ENCODE measurements around the gene ZDHHC16.

The ZDHHC16 gene

DNA sequence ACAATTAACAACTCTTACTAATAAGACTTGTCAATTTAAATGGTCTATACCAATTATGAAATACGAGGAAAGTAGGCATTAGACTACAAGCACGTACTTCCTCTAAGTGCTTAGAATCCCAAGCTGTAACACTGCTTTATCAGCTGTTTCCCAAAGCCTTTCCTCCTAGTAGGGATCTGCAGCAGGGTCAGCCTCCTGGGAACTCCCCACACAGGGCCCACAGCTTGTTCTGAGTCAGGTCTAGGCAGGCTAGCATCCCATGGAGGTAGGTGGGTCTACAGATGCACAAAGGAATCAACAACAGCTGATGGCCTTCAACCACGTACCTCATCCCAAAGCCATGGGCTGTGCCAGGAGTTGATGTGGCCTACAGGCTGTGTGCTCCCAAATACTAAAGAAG is 37.5 kb downstream of the ZDHHC16 start:
- in situ Hi-C loops (cut with HindIII; ENCODE audit: low pct_ligation_motif_present, low sequenced_read_pairs) = no loop called here
- no peak for DNase-seq

DNA sequence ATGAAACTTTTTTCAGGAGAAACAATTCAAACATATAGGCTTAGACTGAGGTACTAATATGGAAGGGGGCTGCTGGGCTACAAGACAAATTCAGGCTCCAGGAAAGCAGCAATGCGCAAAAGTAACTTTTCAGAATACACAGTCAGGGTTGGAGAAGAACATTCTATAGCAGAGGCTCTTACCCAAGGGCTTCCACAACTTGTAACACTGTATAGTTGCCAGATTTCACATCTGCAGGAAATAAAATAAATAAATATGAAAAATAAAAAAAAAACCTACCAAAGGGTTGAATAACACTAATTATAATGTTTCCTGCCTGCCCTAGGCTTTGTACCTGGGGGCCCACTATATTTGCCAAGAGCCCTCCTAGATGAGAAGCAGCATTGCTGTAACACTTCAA is 37.9 kb downstream of the ZDHHC16 start:
- Histone ChIP-seq H3K27ac (no peak overlapping the region), H3K4me3 (ENCODE audit: low read depth, low read length) (no peak overlapping the region), H3K36me3 (replicated peaks) (peaks cover 33% of the 10 kb centered on the region), H3K27me3 (replicated peaks) (no peaks in the 10 kb centered on the region)
- DNase-seq = no peak
- TF ChIP-seq, protein P1, sequence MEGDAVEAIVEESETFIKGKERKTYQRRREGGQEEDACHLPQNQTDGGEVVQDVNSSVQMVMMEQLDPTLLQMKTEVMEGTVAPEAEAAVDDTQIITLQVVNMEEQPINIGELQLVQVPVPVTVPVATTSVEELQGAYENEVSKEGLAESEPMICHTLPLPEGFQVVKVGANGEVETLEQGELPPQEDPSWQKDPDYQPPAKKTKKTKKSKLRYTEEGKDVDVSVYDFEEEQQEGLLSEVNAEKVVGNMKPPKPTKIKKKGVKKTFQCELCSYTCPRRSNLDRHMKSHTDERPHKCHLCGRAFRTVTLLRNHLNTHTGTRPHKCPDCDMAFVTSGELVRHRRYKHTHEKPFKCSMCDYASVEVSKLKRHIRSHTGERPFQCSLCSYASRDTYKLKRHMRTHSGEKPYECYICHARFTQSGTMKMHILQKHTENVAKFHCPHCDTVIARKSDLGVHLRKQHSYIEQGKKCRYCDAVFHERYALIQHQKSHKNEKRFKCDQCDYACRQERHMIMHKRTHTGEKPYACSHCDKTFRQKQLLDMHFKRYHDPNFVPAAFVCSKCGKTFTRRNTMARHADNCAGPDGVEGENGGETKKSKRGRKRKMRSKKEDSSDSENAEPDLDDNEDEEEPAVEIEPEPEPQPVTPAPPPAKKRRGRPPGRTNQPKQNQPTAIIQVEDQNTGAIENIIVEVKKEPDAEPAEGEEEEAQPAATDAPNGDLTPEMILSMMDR (IDR thresholded peaks at IDR 0.05; ENCODE audit: low read depth, low read length, missing control alignments) = no peak
- in situ Hi-C loops (cut with HindIII; ENCODE audit: low pct_ligation_motif_present, low sequenced_read_pairs) = no loop called here

More for the DNA sequence above, 37.5 kb downstream of the ZDHHC16 start:
- no peak overlapping the region for H3K27ac ChIP-seq
- TF ChIP-seq, protein P1 (IDR thresholded peaks at IDR 0.05; ENCODE audit: low read depth, low read length, missing control alignments) = no peak
- no peaks in the 10 kb centered on the region for H3K27me3 ChIP-seq (replicated peaks)
- H3K36me3 ChIP-seq (replicated peaks) = peaks cover 35% of the 10 kb centered on the region
- no peak overlapping the region for H3K4me3 ChIP-seq (ENCODE audit: low read depth, low read length)

- Histone ChIP-seq H3K27me3 (replicated peaks) (no peaks in the 10 kb centered on the region), H3K4me3 (ENCODE audit: low read depth, low read length) (no peak overlapping the region), H3K36me3 (replicated peaks) (peaks cover 16% of the 10 kb centered on the region), H3K27ac (no peak overlapping the region)
- TF ChIP-seq, protein P1 (IDR thresholded peaks at IDR 0.05; ENCODE audit: low read depth, low read length, missing control alignments) = no peak
- no peak for DNase-seq
- in situ Hi-C loops (cut with HindIII; ENCODE audit: low pct_ligation_motif_present, low sequenced_read_pairs) = no loop called here
Observed at GRCh38 chr10:97485647-97486281, 39.8 kb downstream of the ZDHHC16 start.

- H3K4me3 ChIP-seq (ENCODE audit: low read depth, low read length) = no peak overlapping the region
- no peak for DNase-seq
- H3K27me3 ChIP-seq (replicated peaks) = no peaks in the 10 kb centered on the region
- H3K27ac ChIP-seq = no peak overlapping the region
- in situ Hi-C loops (cut with HindIII; ENCODE audit: low pct_ligation_motif_present, low sequenced_read_pairs) = no loop called here
- H3K36me3 ChIP-seq (replicated peaks) = peaks cover 2% of the 10 kb centered on the region
- TF ChIP-seq, protein P1 (IDR thresholded peaks at IDR 0.05; ENCODE audit: low read depth, low read length, missing control alignments) = no peak
Observed at GRCh38 chr10:97490592-97490991, 44.6 kb downstream of the ZDHHC16 start.

GRCh38 chr10:97494151-97494550 is 48.2 kb downstream of the ZDHHC16 start:
- no peaks in the 10 kb centered on the region for H3K27me3 ChIP-seq (replicated peaks)
- no peak for DNase-seq
- no peaks in the 10 kb centered on the region for H3K36me3 ChIP-seq (replicated peaks)
- H3K4me3 ChIP-seq (ENCODE audit: low read depth, low read length) = no peak overlapping the region
- in situ Hi-C loops (cut with HindIII; ENCODE audit: low pct_ligation_motif_present, low sequenced_read_pairs) = no loop called here
- TF ChIP-seq, protein P1 (IDR thresholded peaks at IDR 0.05; ENCODE audit: low read depth, low read length, missing control alignments) = no peak
- H3K27ac ChIP-seq = no peak overlapping the region
